Activated CD8-positive, alpha-beta T cell treated with anti-CD3 and anti-CD28 coated beads, Interleukin-2, amount 10 ng/mL, durations not matched to agents 7 days and 5 days (primary cell): ENCODE results near the gene RYR3. TPM values are rescaled to one million over a fixed set of nuclear protein-coding genes. Genes with fewer than 3 reads are reported as not detected.

ENCODE experiments used
- ATAC-seq: fragments of 150-1000 bp; cut with Tn5 transposase; one replicate; pipeline ENCODE4 v1.10.0; 2021; ENCODE audit warnings: moderate library complexity
- CTCF ChIA-PET: fragments of 350-600 bp; sonication (Branson Sonifier 250); formaldehyde crosslinking; loops from one replicate; lab custom pipeline; 2021; ENCODE audit warnings: antibody characterized with exemption; lab: Charles Lee
- POLR2A ChIA-PET: fragments of 350-600 bp; sonication (Branson Sonifier 250); formaldehyde crosslinking; loops from one replicate; lab custom pipeline; 2021; ENCODE audit warnings: antibody characterized with exemption; lab: Charles Lee
- DNase-seq: peaks from one replicate; pipeline ENCODE4 v3.0.0-alpha.2; 2020
- H3K27ac Mint-ChIP-seq: one replicate; pipeline ENCODE4 v1.8.0; 2021; ENCODE audit warnings: mild to moderate bottlenecking, mixed read lengths
- H3K27me3 Mint-ChIP-seq: one replicate; pipeline ENCODE4 v1.8.0; 2021; ENCODE audit warnings: low read depth, mixed read lengths
- H3K36me3 Mint-ChIP-seq: one replicate; pipeline ENCODE4 v1.8.0; 2021; ENCODE audit warnings: low read depth, mixed read lengths
- H3K4me1 Mint-ChIP-seq: one replicate; pipeline ENCODE4 v1.8.0; 2021; ENCODE audit warnings: low read depth, mixed read lengths
- H3K4me3 Mint-ChIP-seq: one replicate; pipeline ENCODE4 v1.8.0; 2021; ENCODE audit warnings: mild to moderate bottlenecking, mixed read lengths
- H3K9me3 Mint-ChIP-seq: one replicate; pipeline ENCODE4 v1.8.0; 2022; ENCODE audit warnings: mixed read lengths; ENCODE audit not compliant: insufficient read depth
- total RNA-seq, 2 experiments: library from RNA; stranded (reverse); gene quantifications; one replicate each; pipeline ENCODE4 v1.2.3, GENCODE V29; 2021

The RYR3 gene
- not detected for total RNA-seq

- POLR2A ChIA-PET, result no interaction called here
- CTCF ChIA-PET, result interaction anchor here (1.5 to 1.8 kb wide), 2 partner anchors 18 to 390 kb away, joined by 5 to 7 read pairs; no protein-coding TSS in a partner anchor
- no peak for DNase-seq
- Mint-ChIP-seq H3K4me1 (no peaks in the 10 kb centered on the region), H3K4me3 (no peak within 1 kb of the TSS), H3K9me3 (no peaks in the 10 kb centered on the region), H3K27ac (no peak within 1 kb of the TSS), H3K27me3 (peaks cover 47% of the 10 kb centered on the region), H3K36me3 (no peaks in the 10 kb centered on the region)
- ATAC-seq, result no peak
Measured at GRCh38 chr15:33310481-33311311, at the start of gene RYR3. RYR3 (plus strand) TSS chr15:33310967; CDS start chr15:33311046, 79 bp downstream.

- ChIA-PET CTCF (no interaction called here), POLR2A (no interaction called here)
- Mint-ChIP-seq H3K27ac (no peak overlapping the region), H3K36me3 (no peaks in the 10 kb centered on the region), H3K4me3 (no peak overlapping the region), H3K9me3 (no peaks in the 10 kb centered on the region), H3K4me1 (no peaks in the 10 kb centered on the region), H3K27me3 (peaks cover 6% of the 10 kb centered on the region)
- DNase-seq (no peak), ATAC-seq (no peak)
Measured at GRCh38 chr15:33262306-33262705, 48.5 kb upstream of the RYR3 start.

- ChIA-PET POLR2A (no interaction called here), CTCF (no interaction called here)
- no peak for ATAC-seq
- Mint-ChIP-seq H3K36me3 (no peaks in the 10 kb centered on the region), H3K4me3 (no peak overlapping the region), H3K9me3 (no peaks in the 10 kb centered on the region), H3K27me3 (no peaks in the 10 kb centered on the region), H3K4me1 (no peaks in the 10 kb centered on the region), H3K27ac (no peak overlapping the region)
- no peak for DNase-seq
Measured at GRCh38 chr15:33277689-33278088, 33.1 kb upstream of the RYR3 start.

- Mint-ChIP-seq H3K36me3 (no peaks in the 10 kb centered on the region), H3K9me3 (no peaks in the 10 kb centered on the region), H3K27me3 (no peaks in the 10 kb centered on the region), H3K27ac (no peak overlapping the region), H3K4me3 (no peak overlapping the region), H3K4me1 (no peaks in the 10 kb centered on the region)
- DNase-seq (no peak), ATAC-seq (no peak)
- ChIA-PET CTCF (no interaction called here), POLR2A (interaction anchor here (0.7 kb wide), 1 partner anchor 384 kb away, joined by 3 read pairs; no protein-coding TSS in a partner anchor)
Measured at GRCh38 chr15:33278816-33279612, 31.8 kb upstream of the RYR3 start.

DNA sequence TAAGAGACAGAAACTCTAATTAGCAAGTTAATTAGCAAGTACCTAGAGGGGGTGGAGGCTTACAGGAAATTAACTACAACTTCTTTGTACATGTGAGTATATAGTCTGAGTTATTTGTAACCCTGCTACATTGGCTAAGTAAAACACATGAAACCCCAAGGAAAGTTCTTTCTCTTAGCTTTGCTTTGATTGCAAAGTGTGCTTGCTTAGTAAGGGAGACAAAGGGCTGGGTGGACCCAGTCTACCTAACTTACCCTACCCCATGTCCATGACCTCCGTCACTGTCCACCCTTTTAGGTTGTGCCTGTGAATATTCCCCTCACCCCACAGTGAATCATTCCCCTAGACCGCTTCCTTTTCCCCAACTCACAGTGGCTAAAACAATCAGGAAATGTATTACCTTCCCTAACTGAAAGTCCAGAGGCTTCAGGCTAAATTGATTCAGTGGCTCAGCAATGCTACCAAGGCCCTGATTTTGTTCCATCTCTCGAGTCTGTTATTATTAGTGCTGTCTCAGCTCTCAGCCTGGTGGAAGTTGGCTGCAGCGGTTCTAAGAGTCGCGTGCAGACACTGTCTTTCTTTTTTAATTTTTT lies 31.1 kb upstream of the RYR3 start:
- no peak for ATAC-seq

DNA sequence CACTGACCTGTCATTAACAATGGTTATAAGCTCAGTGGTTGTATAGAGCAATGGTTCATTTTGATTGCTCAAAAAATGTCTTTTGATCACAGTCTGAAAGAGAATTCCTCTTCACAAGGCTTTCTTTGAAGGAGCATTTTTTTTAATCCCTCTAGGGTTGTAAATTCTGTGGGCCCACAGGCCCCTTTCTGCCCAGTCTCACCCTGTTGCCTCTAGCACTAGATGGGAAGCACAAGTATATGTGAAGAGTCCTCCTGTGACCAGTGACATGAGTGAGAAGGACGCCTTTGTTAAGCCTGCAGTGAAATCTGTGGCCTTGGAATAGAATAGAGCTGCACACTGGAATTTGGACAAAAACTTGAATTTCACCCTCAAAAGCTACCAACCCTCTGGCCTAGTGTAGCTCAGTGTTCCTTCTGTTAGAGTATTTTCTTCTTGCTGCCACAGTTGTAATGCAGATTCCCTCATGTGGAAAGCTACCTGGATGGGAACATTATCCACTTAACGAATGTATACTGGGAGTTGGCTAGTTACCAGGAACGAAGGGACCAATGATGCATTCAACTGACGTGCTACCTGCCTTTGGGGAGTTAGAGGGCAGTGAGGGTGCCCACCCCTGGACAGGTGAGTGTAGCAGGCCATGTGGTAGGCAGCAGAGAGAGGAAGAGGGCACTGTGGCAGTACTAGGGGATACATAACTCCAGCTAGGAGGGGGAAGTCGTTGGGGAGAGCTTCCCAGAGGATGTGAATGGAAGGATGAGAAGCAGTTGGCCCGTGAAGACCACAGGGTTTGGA lies 28.3 kb upstream of the RYR3 start:
- no peaks in the 10 kb centered on the region for H3K27me3 Mint-ChIP-seq
- ChIA-PET CTCF (no interaction called here), POLR2A (no interaction called here)
- DNase-seq (no peak), ATAC-seq (no peak)
- no peak overlapping the region for H3K4me3 Mint-ChIP-seq
- H3K9me3 Mint-ChIP-seq, result no peaks in the 10 kb centered on the region
- no peak overlapping the region for H3K27ac Mint-ChIP-seq
- no peaks in the 10 kb centered on the region for H3K4me1 Mint-ChIP-seq
- no peaks in the 10 kb centered on the region for H3K36me3 Mint-ChIP-seq

More for the DNA sequence above, 31.1 kb upstream of the RYR3 start:
- no peaks in the 10 kb centered on the region for H3K4me1 Mint-ChIP-seq
- H3K27me3 Mint-ChIP-seq, result no peaks in the 10 kb centered on the region
- POLR2A ChIA-PET, result no interaction called here
- H3K9me3 Mint-ChIP-seq, result no peaks in the 10 kb centered on the region
- CTCF ChIA-PET, result no interaction called here
- DNase-seq, result no peak
- H3K27ac Mint-ChIP-seq, result no peak overlapping the region
- H3K4me3 Mint-ChIP-seq, result no peak overlapping the region
- no peaks in the 10 kb centered on the region for H3K36me3 Mint-ChIP-seq

DNA sequence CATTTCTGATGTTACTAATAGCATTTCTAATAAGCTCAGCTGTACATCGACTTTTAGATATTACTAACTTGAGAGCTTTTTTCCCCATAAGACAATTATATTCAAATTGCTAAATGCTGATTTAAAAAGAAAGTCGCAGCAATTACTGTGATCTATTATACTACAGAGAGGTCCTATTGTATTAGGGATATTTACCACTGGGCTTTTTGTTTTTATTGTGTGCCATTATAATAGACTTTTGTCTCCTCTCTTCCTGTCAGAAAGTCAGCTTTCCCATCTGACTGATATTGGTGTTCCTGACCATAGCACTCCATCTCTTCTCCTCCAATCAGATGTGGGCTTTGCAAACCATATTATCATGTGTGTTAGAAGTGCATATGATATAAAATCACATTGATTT lies 27.2 kb upstream of the RYR3 start:
- ATAC-seq (no peak), DNase-seq (no peak)
- no peaks in the 10 kb centered on the region for H3K4me1 Mint-ChIP-seq
- H3K27ac Mint-ChIP-seq, result no peak overlapping the region
- H3K36me3 Mint-ChIP-seq, result no peaks in the 10 kb centered on the region
- no peaks in the 10 kb centered on the region for H3K9me3 Mint-ChIP-seq
- CTCF ChIA-PET, result no interaction called here
- H3K27me3 Mint-ChIP-seq, result no peaks in the 10 kb centered on the region
- H3K4me3 Mint-ChIP-seq, result no peak overlapping the region
- POLR2A ChIA-PET, result no interaction called here

- H3K27ac Mint-ChIP-seq, result no peak overlapping the region
- DNase-seq (no peak), ATAC-seq (no peak)
- no peaks in the 10 kb centered on the region for H3K4me1 Mint-ChIP-seq
- no peaks in the 10 kb centered on the region for H3K36me3 Mint-ChIP-seq
- ChIA-PET CTCF (no interaction called here), POLR2A (no interaction called here)
- H3K9me3 Mint-ChIP-seq, result no peaks in the 10 kb centered on the region
- H3K4me3 Mint-ChIP-seq, result no peak overlapping the region
- no peaks in the 10 kb centered on the region for H3K27me3 Mint-ChIP-seq
Measured at GRCh38 chr15:33284336-33284735, 26.4 kb upstream of the RYR3 start.

DNA sequence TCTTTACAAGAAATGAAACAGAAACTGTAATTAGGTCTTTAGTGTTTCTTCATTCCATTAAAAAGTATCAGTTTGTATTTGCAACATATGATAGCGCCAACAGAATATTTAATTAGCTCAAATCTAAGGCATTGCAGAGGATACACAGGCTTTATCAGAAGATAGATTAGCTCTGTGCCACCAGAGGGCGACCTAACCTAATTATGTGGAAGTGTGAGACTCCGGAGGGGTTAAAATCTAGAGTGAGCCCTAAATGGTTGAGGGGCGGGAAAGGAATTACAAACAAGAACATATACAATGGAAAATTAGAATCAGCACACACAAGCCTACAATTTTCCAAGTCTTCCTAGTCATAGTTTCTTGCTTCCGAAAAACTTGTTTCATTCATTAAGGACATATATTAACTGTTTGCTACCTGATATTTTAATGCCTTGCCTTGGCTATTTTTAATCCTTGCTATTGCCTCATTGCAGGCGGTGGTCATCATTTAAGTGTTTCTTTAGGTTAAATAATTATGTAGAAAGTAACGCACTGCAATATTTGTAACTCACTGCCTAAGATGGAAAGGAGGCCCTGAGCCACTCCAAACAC lies 18.0 kb upstream of the RYR3 start:
- Mint-ChIP-seq H3K27me3 (peaks cover 3% of the 10 kb centered on the region), H3K4me3 (no peak overlapping the region), H3K36me3 (no peaks in the 10 kb centered on the region), H3K27ac (no peak overlapping the region), H3K9me3 (no peaks in the 10 kb centered on the region), H3K4me1 (no peaks in the 10 kb centered on the region)
- CTCF ChIA-PET, result interaction anchor here (0.6 to 4.9 kb wide), 16 partner anchors 17 to 445 kb away, joined by 3 to 46 read pairs (median 4); no protein-coding TSS in a partner anchor
- DNase-seq (peak; percentile 58), ATAC-seq (no peak)
- POLR2A ChIA-PET, result no interaction called here

GRCh38 chr15:33293713-33294334 lies 16.9 kb upstream of the RYR3 start:
- ATAC-seq (no peak), DNase-seq (no peak)
- H3K4me3 Mint-ChIP-seq, result no peak overlapping the region
- H3K9me3 Mint-ChIP-seq, result no peaks in the 10 kb centered on the region
- ChIA-PET POLR2A (no interaction called here), CTCF (interaction anchor here (3.2 to 4.9 kb wide), 2 partner anchors 16 to 407 kb away, joined by 7 to 46 read pairs; no protein-coding TSS in a partner anchor)
- H3K27ac Mint-ChIP-seq, result no peak overlapping the region
- no peaks in the 10 kb centered on the region for H3K4me1 Mint-ChIP-seq
- H3K36me3 Mint-ChIP-seq, result no peaks in the 10 kb centered on the region
- H3K27me3 Mint-ChIP-seq, result peaks cover 3% of the 10 kb centered on the region

GRCh38 chr15:33296050-33296449 lies 14.7 kb upstream of the RYR3 start:
- CTCF ChIA-PET, result no interaction called here
- Mint-ChIP-seq H3K9me3 (no peaks in the 10 kb centered on the region), H3K4me3 (no peak overlapping the region), H3K4me1 (no peaks in the 10 kb centered on the region), H3K27me3 (peaks cover 2% of the 10 kb centered on the region), H3K36me3 (no peaks in the 10 kb centered on the region), H3K27ac (no peak overlapping the region)
- DNase-seq (no peak), ATAC-seq (no peak)
- POLR2A ChIA-PET, result no interaction called here
